Kidney epithelial cell (primary cell): Measurements from ENCODE around the gene PLEKHA1. TPM values are rescaled to one million over a fixed set of nuclear protein-coding genes. Genes with fewer than 3 reads are reported as not detected.

Experiments used
- DNase-seq: peaks from one replicate; pipeline ENCODE4 v3.0.0-alpha.2; 2010; ENCODE audit warnings: low read depth
- H3K27me3 ChIP-seq: 2 replicates; pipeline ENCODE4 v1.6.0; 2011; ENCODE audit warnings: low read length; ENCODE audit not compliant: control insufficient read depth, insufficient read depth
- H3K36me3 ChIP-seq: 2 replicates; pipeline ENCODE4 v1.5.1; 2011; ENCODE audit warnings: low read length; ENCODE audit not compliant: control insufficient read depth, insufficient read depth
- H3K4me3 ChIP-seq: 2 replicates; pipeline ENCODE4 v1.5.1; 2011; ENCODE audit warnings: low read depth, mild to moderate bottlenecking, control low read depth, low read length
- total RNA-seq: library from RNA; depleted of rRNA; stranded (reverse); fragments of >200 nt; gene quantifications from 2 replicates; pipeline ENCODE4 v1.2.3, GENCODE V29; 2015
- TF ChIP-seq, protein P1 (sequence below): IDR thresholded peaks from 2 replicates; pipeline ENCODE4 v1.5.1; 2011; ENCODE audit warnings: mild to moderate bottlenecking, moderate library complexity, low read length, control low read depth, inconsistent platforms; ENCODE audit not compliant: insufficient read depth, poor library complexity, severe bottlenecking

The PLEKHA1 gene
- total RNA-seq, 1 donor from 2014 or later, result 48.7 TPM

DNA sequence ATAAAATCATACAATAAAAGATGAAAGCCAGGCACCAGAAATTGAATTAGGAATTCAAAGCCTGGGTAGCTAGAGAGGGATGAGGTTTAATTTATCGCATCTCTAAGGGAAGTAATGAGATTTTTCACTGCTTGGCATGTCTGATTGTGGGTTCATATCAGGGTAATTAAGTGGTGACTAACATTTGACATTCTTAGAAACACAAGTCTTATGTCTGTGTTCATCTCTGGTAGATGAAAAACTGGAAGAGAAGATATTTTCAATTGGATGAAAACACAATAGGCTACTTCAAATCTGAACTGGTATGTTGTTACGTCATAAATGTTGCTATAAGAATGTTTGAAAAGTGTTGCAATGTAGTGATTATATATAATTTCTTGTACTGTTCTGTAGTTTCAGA is 43.2 kb downstream of the PLEKHA1 start:
- Histone ChIP-seq H3K27me3 (no peaks in the 10 kb centered on the region), H3K4me3 (no peak overlapping the region), H3K36me3 (peaks cover 2% of the 10 kb centered on the region)
- TF ChIP-seq, protein P1, sequence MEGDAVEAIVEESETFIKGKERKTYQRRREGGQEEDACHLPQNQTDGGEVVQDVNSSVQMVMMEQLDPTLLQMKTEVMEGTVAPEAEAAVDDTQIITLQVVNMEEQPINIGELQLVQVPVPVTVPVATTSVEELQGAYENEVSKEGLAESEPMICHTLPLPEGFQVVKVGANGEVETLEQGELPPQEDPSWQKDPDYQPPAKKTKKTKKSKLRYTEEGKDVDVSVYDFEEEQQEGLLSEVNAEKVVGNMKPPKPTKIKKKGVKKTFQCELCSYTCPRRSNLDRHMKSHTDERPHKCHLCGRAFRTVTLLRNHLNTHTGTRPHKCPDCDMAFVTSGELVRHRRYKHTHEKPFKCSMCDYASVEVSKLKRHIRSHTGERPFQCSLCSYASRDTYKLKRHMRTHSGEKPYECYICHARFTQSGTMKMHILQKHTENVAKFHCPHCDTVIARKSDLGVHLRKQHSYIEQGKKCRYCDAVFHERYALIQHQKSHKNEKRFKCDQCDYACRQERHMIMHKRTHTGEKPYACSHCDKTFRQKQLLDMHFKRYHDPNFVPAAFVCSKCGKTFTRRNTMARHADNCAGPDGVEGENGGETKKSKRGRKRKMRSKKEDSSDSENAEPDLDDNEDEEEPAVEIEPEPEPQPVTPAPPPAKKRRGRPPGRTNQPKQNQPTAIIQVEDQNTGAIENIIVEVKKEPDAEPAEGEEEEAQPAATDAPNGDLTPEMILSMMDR, result no peak
- DNase-seq, result no peak

DNA sequence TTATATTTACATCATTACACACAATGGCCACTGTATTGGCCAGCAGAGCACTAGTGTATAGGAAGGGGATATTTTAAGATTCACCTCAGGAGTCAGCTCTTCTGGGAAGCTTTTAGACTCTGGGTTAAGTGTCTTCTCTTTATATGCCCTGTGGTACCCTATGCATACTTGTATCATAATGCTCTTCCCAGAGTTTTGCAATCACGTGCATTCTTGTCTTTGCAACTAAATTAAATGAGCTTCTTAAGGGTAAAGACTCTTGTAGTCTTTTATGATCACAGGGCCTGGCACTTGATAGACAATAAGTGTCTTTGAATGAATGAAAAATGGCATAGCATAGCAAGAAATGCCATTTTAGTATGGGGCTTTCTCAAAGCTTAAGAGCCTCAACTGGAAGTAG is 44.5 kb downstream of the PLEKHA1 start:
- TF ChIP-seq, protein P1, result no peak
- peaks cover 2% of the 10 kb centered on the region for H3K36me3 ChIP-seq
- no peak for DNase-seq
- H3K27me3 ChIP-seq, result no peaks in the 10 kb centered on the region
- H3K4me3 ChIP-seq, result no peak overlapping the region

DNA sequence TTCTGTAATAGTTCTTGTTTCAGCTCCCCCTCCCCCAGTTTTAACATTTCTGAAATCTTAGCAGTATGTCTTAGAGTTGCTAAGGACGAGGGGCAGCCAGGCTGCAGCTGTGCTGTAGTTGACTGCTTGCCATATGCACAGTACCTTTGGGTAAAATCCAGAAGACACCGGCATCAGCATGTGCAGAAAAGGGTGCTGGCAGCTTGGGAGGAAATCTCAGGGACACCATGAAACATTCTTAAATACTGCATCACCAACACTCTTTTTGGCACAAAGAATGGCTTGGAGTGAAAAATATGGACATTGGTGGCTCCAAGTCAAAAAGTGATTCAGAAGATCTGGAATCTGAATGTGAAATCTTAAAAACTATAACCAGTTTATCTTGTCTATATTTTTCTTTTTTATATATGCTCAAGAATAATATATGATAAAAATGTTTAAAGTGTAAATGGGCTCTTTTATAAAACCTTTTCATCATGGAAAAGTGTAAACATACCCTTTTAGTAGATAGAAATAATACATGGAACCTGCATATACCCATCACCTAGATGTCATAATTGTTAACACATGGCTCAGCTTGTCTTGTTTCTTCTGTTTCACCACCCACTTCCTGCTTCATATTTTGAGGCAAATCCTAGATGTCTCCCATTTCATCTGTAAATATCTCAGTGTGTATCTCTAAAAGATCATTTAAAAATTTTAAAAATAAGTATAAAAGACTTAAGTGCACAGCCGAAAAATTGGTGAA is 45.5 kb downstream of the PLEKHA1 start:
- Histone ChIP-seq H3K4me3 (no peak overlapping the region), H3K36me3 (peaks cover 2% of the 10 kb centered on the region), H3K27me3 (no peaks in the 10 kb centered on the region)
- DNase-seq, result no peak
- TF ChIP-seq, protein P1, result no peak

DNA sequence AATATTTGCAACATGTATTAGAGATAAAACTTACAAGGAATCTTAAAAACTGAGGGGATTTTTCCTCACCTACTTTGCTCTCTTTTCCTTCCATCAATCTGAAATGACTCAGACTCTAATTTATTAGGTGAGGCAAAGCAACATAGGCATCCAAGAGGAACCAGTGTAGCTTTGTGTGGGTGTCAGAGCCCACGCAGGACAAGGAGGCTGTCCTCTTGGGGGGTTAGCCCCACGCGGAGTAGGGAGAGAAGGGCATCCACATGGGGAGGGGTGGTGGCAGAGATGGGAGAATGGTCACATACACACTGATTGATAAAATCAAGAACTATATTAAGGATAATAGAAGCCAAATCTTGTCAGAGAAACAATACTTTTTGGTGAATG is 46.1 kb downstream of the PLEKHA1 start:
- H3K4me3 ChIP-seq, result no peak overlapping the region
- TF ChIP-seq, protein P1, result no peak
- no peaks in the 10 kb centered on the region for H3K27me3 ChIP-seq
- H3K36me3 ChIP-seq, result peaks cover 2% of the 10 kb centered on the region
- no peak for DNase-seq

DNA sequence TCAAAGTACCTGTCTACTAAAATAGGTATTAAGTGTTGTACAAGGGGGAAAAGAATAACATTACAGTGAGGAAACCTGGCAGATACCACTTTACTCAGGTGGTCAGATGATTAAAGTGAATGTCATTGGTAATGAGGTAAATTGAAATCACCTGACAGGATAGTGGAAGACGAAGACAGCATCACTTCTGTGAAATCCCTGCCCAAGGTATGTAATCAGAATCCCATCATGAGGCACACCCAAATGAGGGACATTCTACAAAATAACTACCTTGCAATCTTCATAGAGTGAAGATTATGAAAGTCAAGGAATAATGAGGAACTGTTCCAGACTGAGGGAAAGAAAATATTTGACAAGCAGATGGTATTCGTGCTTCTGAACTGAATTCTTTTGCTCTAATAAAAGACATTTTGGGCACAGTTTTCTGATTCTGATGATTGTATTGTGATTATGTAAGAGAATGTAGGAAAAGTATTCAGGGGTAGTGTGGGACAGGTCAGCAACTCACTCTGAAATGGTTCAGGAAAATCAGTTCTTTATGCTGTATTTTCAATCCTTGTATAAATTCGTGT is 46.6 kb downstream of the PLEKHA1 start:
- Histone ChIP-seq H3K4me3 (no peak overlapping the region), H3K27me3 (no peaks in the 10 kb centered on the region), H3K36me3 (peaks cover 2% of the 10 kb centered on the region)
- TF ChIP-seq, protein P1, result no peak
- DNase-seq, result no peak
